ENCODE measurements around the gene CNP.

The CNP gene

GRCh38 chr17:41976142-41976768, 9.7 kb downstream of the CNP start:
- DNase-seq (ENCODE audit: low spot score in 2 of 2), result no peak
- ATAC-seq, result no peak

GRCh38 chr17:41977991-41978390, 11.4 kb downstream of the CNP start:
- Mint-ChIP-seq H3K4me3 (no peak overlapping the region), H3K36me3 (peaks cover 100% of the 10 kb centered on the region), H3K27ac (peak overlapping the region; percentile 83), H3K9me3 (no peaks in the 10 kb centered on the region), H3K4me1 (peaks cover 5% of the 10 kb centered on the region)
- DNase-seq (ENCODE audit: low spot score in 2 of 2), result no peak
- no peak for ATAC-seq

More at GRCh38 chr17:41976142-41976768, 9.7 kb downstream of the CNP start:
- peak overlapping the region; percentile 63 for H3K27ac Mint-ChIP-seq
- no peaks in the 10 kb centered on the region for H3K9me3 Mint-ChIP-seq
- peaks cover 5% of the 10 kb centered on the region for H3K4me1 Mint-ChIP-seq
- H3K36me3 Mint-ChIP-seq, result peaks cover 100% of the 10 kb centered on the region
- H3K4me3 Mint-ChIP-seq, result no peak overlapping the region

- Mint-ChIP-seq H3K36me3 (peaks cover 100% of the 10 kb centered on the region), H3K4me3 (no peak overlapping the region), H3K9me3 (no peaks in the 10 kb centered on the region), H3K27ac (no peak overlapping the region), H3K4me1 (no peaks in the 10 kb centered on the region)
- ATAC-seq (no peak), DNase-seq (ENCODE audit: low spot score in 2 of 2) (no peak)
Measured at GRCh38 chr17:41982026-41982760, 15.6 kb downstream of the CNP start.

GRCh38 chr17:41984454-41984853, 17.9 kb downstream of the CNP start:
- Mint-ChIP-seq H3K4me1 (peaks cover 7% of the 10 kb centered on the region), H3K27ac (no peak overlapping the region), H3K9me3 (no peaks in the 10 kb centered on the region), H3K4me3 (no peak overlapping the region), H3K36me3 (peaks cover 100% of the 10 kb centered on the region)
- no peak for ATAC-seq
- no peak for DNase-seq (ENCODE audit: low spot score in 2 of 2)

GRCh38 chr17:41985919-41986318, 19.3 kb downstream of the CNP start:
- peaks cover 100% of the 10 kb centered on the region for H3K36me3 Mint-ChIP-seq
- no peak for ATAC-seq

GRCh38 chr17:41986634-41987033, 20.0 kb downstream of the CNP start:
- no peak for DNase-seq (ENCODE audit: low spot score in 2 of 2)
- Mint-ChIP-seq H3K27ac (peak overlapping the region; percentile 82), H3K9me3 (no peaks in the 10 kb centered on the region), H3K4me1 (peaks cover 7% of the 10 kb centered on the region), H3K36me3 (peaks cover 100% of the 10 kb centered on the region), H3K4me3 (no peak overlapping the region)
- ATAC-seq, result no peak

More at GRCh38 chr17:41985919-41986318, 19.3 kb downstream of the CNP start:
- H3K9me3 Mint-ChIP-seq, result no peaks in the 10 kb centered on the region
- H3K27ac Mint-ChIP-seq, result no peak overlapping the region
- H3K4me1 Mint-ChIP-seq, result peaks cover 7% of the 10 kb centered on the region
- DNase-seq (ENCODE audit: low spot score in 2 of 2), result no peak
- H3K4me3 Mint-ChIP-seq, result no peak overlapping the region

GRCh38 chr17:41987642-41988041, 21.0 kb downstream of the CNP start:
- peaks cover 7% of the 10 kb centered on the region for H3K4me1 Mint-ChIP-seq
- no peak for DNase-seq (ENCODE audit: low spot score in 2 of 2)
- H3K27ac Mint-ChIP-seq, result peak overlapping the region; percentile 82
- no peaks in the 10 kb centered on the region for H3K9me3 Mint-ChIP-seq
- H3K4me3 Mint-ChIP-seq, result no peak overlapping the region
- H3K36me3 Mint-ChIP-seq, result peaks cover 100% of the 10 kb centered on the region
- ATAC-seq, result peak; percentile 92

GRCh38 chr17:41988418-41988817, 21.8 kb downstream of the CNP start:
- no peak for DNase-seq (ENCODE audit: low spot score in 2 of 2)
- Mint-ChIP-seq H3K4me1 (peaks cover 7% of the 10 kb centered on the region), H3K4me3 (no peak overlapping the region), H3K27ac (peak overlapping the region; percentile 82), H3K9me3 (no peaks in the 10 kb centered on the region), H3K36me3 (peaks cover 100% of the 10 kb centered on the region)
- no peak for ATAC-seq

- Mint-ChIP-seq H3K4me3 (no peak overlapping the region), H3K27ac (no peak overlapping the region), H3K36me3 (peaks cover 100% of the 10 kb centered on the region), H3K9me3 (no peaks in the 10 kb centered on the region), H3K4me1 (peaks cover 7% of the 10 kb centered on the region)
- DNase-seq (ENCODE audit: low spot score in 2 of 2), result no peak
- ATAC-seq, result no peak
Measured at GRCh38 chr17:41989702-41990419, 23.3 kb downstream of the CNP start.

GRCh38 chr17:41992576-41992975, 26.0 kb downstream of the CNP start:
- Mint-ChIP-seq H3K9me3 (no peaks in the 10 kb centered on the region), H3K27ac (no peak overlapping the region), H3K36me3 (peaks cover 100% of the 10 kb centered on the region), H3K4me1 (peaks cover 17% of the 10 kb centered on the region), H3K4me3 (no peak overlapping the region)
- ATAC-seq (no peak), DNase-seq (ENCODE audit: low spot score in 2 of 2) (no peak)

GRCh38 chr17:41996855-41997164, 30.2 kb downstream of the CNP start:
- DNase-seq (ENCODE audit: low spot score in 2 of 2) (no peak), ATAC-seq (no peak)
- H3K27ac Mint-ChIP-seq, result peak overlapping the region; percentile 77
- no peak overlapping the region for H3K4me3 Mint-ChIP-seq
- H3K9me3 Mint-ChIP-seq, result no peaks in the 10 kb centered on the region
- H3K36me3 Mint-ChIP-seq, result peaks cover 100% of the 10 kb centered on the region
- peaks cover 13% of the 10 kb centered on the region for H3K4me1 Mint-ChIP-seq

- Mint-ChIP-seq H3K27ac (no peak overlapping the region), H3K4me1 (peaks cover 23% of the 10 kb centered on the region), H3K9me3 (no peaks in the 10 kb centered on the region), H3K36me3 (peaks cover 100% of the 10 kb centered on the region), H3K4me3 (no peak overlapping the region)
- no peak for DNase-seq (ENCODE audit: low spot score in 2 of 2)
- no peak for ATAC-seq
Measured at GRCh38 chr17:41998497-41998896, 31.9 kb downstream of the CNP start.

GRCh38 chr17:42000413-42001133, 34.0 kb downstream of the CNP start:
- DNase-seq (ENCODE audit: low spot score in 2 of 2), result no peak
- Mint-ChIP-seq H3K4me3 (no peak overlapping the region), H3K27ac (peak overlapping the region; percentile 71), H3K36me3 (peaks cover 98% of the 10 kb centered on the region), H3K4me1 (peaks cover 31% of the 10 kb centered on the region), H3K9me3 (no peaks in the 10 kb centered on the region)
- ATAC-seq, result no peak

- Mint-ChIP-seq H3K27ac (peak overlapping the region; percentile 80), H3K36me3 (peaks cover 88% of the 10 kb centered on the region), H3K9me3 (no peaks in the 10 kb centered on the region), H3K4me3 (no peak overlapping the region), H3K4me1 (peaks cover 22% of the 10 kb centered on the region)
- ATAC-seq, result no peak
- DNase-seq (ENCODE audit: low spot score in 2 of 2), result no peak
Measured at GRCh38 chr17:42001729-42002128, 35.1 kb downstream of the CNP start.

- H3K36me3 Mint-ChIP-seq, result peaks cover 88% of the 10 kb centered on the region
- no peak for DNase-seq (ENCODE audit: low spot score in 2 of 2)
- no peak for ATAC-seq
- H3K4me3 Mint-ChIP-seq, result no peak overlapping the region
- H3K9me3 Mint-ChIP-seq, result no peaks in the 10 kb centered on the region
- peak overlapping the region; percentile 80 for H3K27ac Mint-ChIP-seq
- peaks cover 22% of the 10 kb centered on the region for H3K4me1 Mint-ChIP-seq
Measured at GRCh38 chr17:42002175-42002791, 35.7 kb downstream of the CNP start.
